Measurements from ENCODE around the gene NEDD4L.

Gene NEDD4L

DNA sequence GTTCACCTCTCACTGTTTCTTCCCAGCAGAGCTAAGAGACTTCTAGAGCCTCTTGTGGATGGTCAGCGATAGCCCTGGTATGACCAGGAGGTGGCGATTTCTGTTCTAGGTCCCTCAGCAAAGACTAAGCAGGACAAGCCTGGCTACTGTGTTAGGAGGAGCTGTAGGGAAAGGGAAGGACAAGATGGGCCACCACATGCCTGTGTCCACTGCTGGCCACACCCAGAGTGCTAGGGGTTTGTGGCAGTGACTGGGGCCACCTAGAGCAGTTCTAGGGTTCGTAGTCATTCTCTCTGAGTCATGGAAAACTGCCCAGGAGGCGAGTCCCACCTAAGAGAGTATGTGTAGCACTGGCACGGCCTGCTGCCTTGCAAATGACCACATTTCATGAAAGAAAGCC, 405.4 kb downstream of the NEDD4L start:
- Histone ChIP-seq H3K27ac (ENCODE audit: low read length) (no peak overlapping the region), H3K4me1 (ENCODE audit: insufficient read depth, low read length) (peaks cover 17% of the 10 kb centered on the region), H3K9ac (ENCODE audit: low read depth, low read length) (no peak overlapping the region), H3K27me3 (ENCODE audit: insufficient read depth, low read length) (no peaks in the 10 kb centered on the region), H3K4me3 (ENCODE audit: low read length) (no peak overlapping the region), H3K9me3 (ENCODE audit: insufficient read depth, low read depth, low read length) (no peaks in the 10 kb centered on the region), H3K36me3 (ENCODE audit: insufficient read depth, low read depth, low read length) (no peaks in the 10 kb centered on the region)
